Fibroblast of lung (primary cell): ENCODE measurements around the gene IFTAP. TPM values are rescaled to one million over a fixed set of nuclear protein-coding genes. Genes with fewer than 3 reads are reported as not detected.

Source experiments
- DNase-seq, 2 donors: peaks; one replicate each; pipeline versions ENCODE4 v3.0.0 to v3.0.0-alpha.2; 2010; ENCODE audit warnings: low read depth in 2 of 2
- H2AFZ ChIP-seq: 2 replicates; pipeline ENCODE4 v1.5.1; 2012; ENCODE audit warnings: low read length, control low read depth, inconsistent platforms
- H3K27ac ChIP-seq: 2 replicates; pipeline ENCODE4 v1.5.1; 2011; ENCODE audit warnings: low read length, control low read depth; ENCODE audit not compliant: insufficient read depth
- H3K27me3 ChIP-seq: 2 replicates; pipeline ENCODE4 v1.5.1; 2011; ENCODE audit warnings: mild to moderate bottlenecking, low read length; ENCODE audit not compliant: control insufficient read depth, insufficient read depth
- H3K36me3 ChIP-seq: 2 replicates; pipeline ENCODE4 v1.5.1; 2011; ENCODE audit warnings: low read length; ENCODE audit not compliant: control insufficient read depth, insufficient read depth
- H3K4me1 ChIP-seq: 2 replicates; pipeline ENCODE4 v1.5.1; 2011; ENCODE audit warnings: low read length; ENCODE audit not compliant: control insufficient read depth, insufficient read depth; ENCODE audit errors: extremely low read depth
- H3K4me2 ChIP-seq: 2 replicates; pipeline ENCODE4 v1.5.1; 2011; ENCODE audit warnings: low read length, control low read depth; ENCODE audit not compliant: insufficient read depth; ENCODE audit errors: extremely low read depth
- H3K4me3 ChIP-seq, 4 experiments: fragments of 200-600 bp in 1 of 4; sonication (generic) in 1 of 4; replicated peaks in 1 of 4; 2 replicates each; pipeline ENCODE4 v1.5.1; 2011 to 2016; ENCODE audit warnings: low read length in 4 of 4, low read depth in 3 of 4, mild to moderate bottlenecking in 3 of 4, control low read depth in 2 of 4, inconsistent platforms in 1 of 4, mixed read lengths in 1 of 4; ENCODE audit not compliant: insufficient read depth in 1 of 4; ENCODE audit errors: control extremely low read depth in 1 of 4
- H3K79me2 ChIP-seq: 2 replicates; pipeline ENCODE4 v1.5.1; 2012; ENCODE audit warnings: mild to moderate bottlenecking, low read length, inconsistent platforms; ENCODE audit not compliant: control insufficient read depth, insufficient read depth
- H3K9ac ChIP-seq: 2 replicates; pipeline ENCODE4 v1.5.1; 2011; ENCODE audit warnings: mild to moderate bottlenecking, low read length, control low read depth; ENCODE audit not compliant: insufficient read depth
- H3K9me3 ChIP-seq: 2 replicates; pipeline ENCODE4 v1.5.1; 2012; ENCODE audit warnings: low read depth, low read length; ENCODE audit not compliant: control insufficient read depth, insufficient read depth
- H4K20me1 ChIP-seq: 2 replicates; pipeline ENCODE4 v1.5.1; 2011; ENCODE audit warnings: low read length; ENCODE audit not compliant: control insufficient read depth, insufficient read depth; ENCODE audit errors: extremely low read depth
- EZH2 ChIP-seq: IDR thresholded peaks from 2 replicates; pipeline ENCODE4 v1.5.1; 2012; ENCODE audit warnings: low read length, control low read depth, mild to moderate bottlenecking; ENCODE audit errors: missing control alignments
- polyA plus RNA-seq, 2 donors: library from polyadenylated mRNA; depleted of rRNA in 1 of 2; stranded (reverse) in 1 of 2; unstranded in 1 of 2; fragments of >200 nt; gene quantifications; 2 replicates each; pipeline ENCODE4 v1.2.1, GENCODE V29; 2011 to 2012; ENCODE audit warnings: missing spikeins in 1 of 2
- total RNA-seq: library from RNA; depleted of rRNA; stranded (reverse); fragments of >200 nt; gene quantifications from 2 replicates; pipeline ENCODE4 v1.2.1, GENCODE V29; 2014
- TF ChIP-seq, protein P1 (sequence below), 2 donors: IDR thresholded peaks in 1 of 2; conservative IDR thresholded peaks in 1 of 2; 1 replicate in 1 of 2; 2 replicates in 1 of 2; pipeline ENCODE4 v1.5.1; 2011 to 2012; ENCODE audit warnings: low read length in 2 of 2, control low read depth in 1 of 2, inconsistent platforms in 1 of 2, low read depth in 1 of 2, mild to moderate bottlenecking in 1 of 2

Gene IFTAP
- total and polyA plus RNA-seq, 2 donors (not counting 1 experiment from before 2014, with no cell fraction given): 41.1 to 42.7 TPM

DNA sequence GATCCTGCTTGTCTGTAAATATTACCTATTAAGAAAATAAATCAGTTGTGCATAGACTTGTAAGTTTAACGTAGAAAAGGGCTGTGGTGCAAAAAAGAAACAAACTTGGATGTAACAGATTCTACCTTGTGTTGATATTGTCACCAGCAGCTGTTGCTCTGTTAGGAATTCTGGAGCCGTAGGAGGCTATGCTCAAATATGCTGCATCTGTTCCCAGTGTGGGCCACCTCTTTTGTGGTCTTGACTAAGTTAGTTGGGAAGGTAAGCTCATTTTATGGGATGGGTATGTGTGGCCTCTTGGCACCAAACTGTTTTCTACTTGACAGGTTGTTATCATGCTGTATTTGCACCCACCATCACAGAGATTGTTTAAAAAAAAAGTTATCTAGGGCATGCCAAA, 33.2 kb downstream of the IFTAP start:
- Histone ChIP-seq H3K4me1 (no peaks in the 10 kb centered on the region), H3K9me3 (no peaks in the 10 kb centered on the region), H3K27me3 (no peaks in the 10 kb centered on the region), H3K27ac (no peak overlapping the region), H3K4me2 (no peak overlapping the region), H3K36me3 (no peaks in the 10 kb centered on the region), H3K4me3 (no peak overlapping the region), H2AFZ (no peak overlapping the region), H3K9ac (no peak overlapping the region), H3K79me2 (no peaks in the 10 kb centered on the region), H4K20me1 (no peaks in the 10 kb centered on the region)
- DNase-seq: no peak
- no peak for TF ChIP-seq EZH2
- TF ChIP-seq, protein P1, sequence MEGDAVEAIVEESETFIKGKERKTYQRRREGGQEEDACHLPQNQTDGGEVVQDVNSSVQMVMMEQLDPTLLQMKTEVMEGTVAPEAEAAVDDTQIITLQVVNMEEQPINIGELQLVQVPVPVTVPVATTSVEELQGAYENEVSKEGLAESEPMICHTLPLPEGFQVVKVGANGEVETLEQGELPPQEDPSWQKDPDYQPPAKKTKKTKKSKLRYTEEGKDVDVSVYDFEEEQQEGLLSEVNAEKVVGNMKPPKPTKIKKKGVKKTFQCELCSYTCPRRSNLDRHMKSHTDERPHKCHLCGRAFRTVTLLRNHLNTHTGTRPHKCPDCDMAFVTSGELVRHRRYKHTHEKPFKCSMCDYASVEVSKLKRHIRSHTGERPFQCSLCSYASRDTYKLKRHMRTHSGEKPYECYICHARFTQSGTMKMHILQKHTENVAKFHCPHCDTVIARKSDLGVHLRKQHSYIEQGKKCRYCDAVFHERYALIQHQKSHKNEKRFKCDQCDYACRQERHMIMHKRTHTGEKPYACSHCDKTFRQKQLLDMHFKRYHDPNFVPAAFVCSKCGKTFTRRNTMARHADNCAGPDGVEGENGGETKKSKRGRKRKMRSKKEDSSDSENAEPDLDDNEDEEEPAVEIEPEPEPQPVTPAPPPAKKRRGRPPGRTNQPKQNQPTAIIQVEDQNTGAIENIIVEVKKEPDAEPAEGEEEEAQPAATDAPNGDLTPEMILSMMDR (conservative IDR thresholded peaks at IDR 0.05 in 1 of 2, IDR thresholded peaks at IDR 0.05 in 1 of 2; ENCODE audit: low read depth in 1 of 2, low read length in 2 of 2): no peak

GRCh38 chr11:36628141-36628540, 33.8 kb downstream of the IFTAP start:
- H3K36me3 ChIP-seq: no peaks in the 10 kb centered on the region
- no peaks in the 10 kb centered on the region for H3K9me3 ChIP-seq
- H3K27me3 ChIP-seq: no peaks in the 10 kb centered on the region
- no peak overlapping the region for H3K9ac ChIP-seq
- H3K4me3 ChIP-seq: no peak overlapping the region
- no peaks in the 10 kb centered on the region for H3K79me2 ChIP-seq
- no peaks in the 10 kb centered on the region for H4K20me1 ChIP-seq
- no peaks in the 10 kb centered on the region for H3K4me1 ChIP-seq
- no peak overlapping the region for H3K4me2 ChIP-seq
- no peak overlapping the region for H3K27ac ChIP-seq
- H2AFZ ChIP-seq: no peak overlapping the region
- no peak for TF ChIP-seq EZH2
- TF ChIP-seq, protein P1 (conservative IDR thresholded peaks at IDR 0.05 in 1 of 2, IDR thresholded peaks at IDR 0.05 in 1 of 2; ENCODE audit: low read depth in 1 of 2, low read length in 2 of 2): no peak
- DNase-seq: no peak

GRCh38 chr11:36628765-36629244, 34.5 kb downstream of the IFTAP start:
- no peaks in the 10 kb centered on the region for H4K20me1 ChIP-seq
- DNase-seq: no peak
- H3K36me3 ChIP-seq: no peaks in the 10 kb centered on the region
- TF ChIP-seq EZH2: no peak
- TF ChIP-seq, protein P1 (conservative IDR thresholded peaks at IDR 0.05 in 1 of 2, IDR thresholded peaks at IDR 0.05 in 1 of 2; ENCODE audit: low read depth in 1 of 2, low read length in 2 of 2): no peak
- no peak overlapping the region for H3K27ac ChIP-seq
- no peaks in the 10 kb centered on the region for H3K79me2 ChIP-seq
- no peak overlapping the region for H2AFZ ChIP-seq
- H3K4me1 ChIP-seq: no peaks in the 10 kb centered on the region
- H3K9me3 ChIP-seq: no peaks in the 10 kb centered on the region
- no peak overlapping the region for H3K9ac ChIP-seq
- H3K4me2 ChIP-seq: no peak overlapping the region
- H3K27me3 ChIP-seq: no peaks in the 10 kb centered on the region
- no peak overlapping the region for H3K4me3 ChIP-seq
